GM12878 (cell line): ENCODE data around the gene FAM221B. TPM values are rescaled to one million over a fixed set of nuclear protein-coding genes. Genes with fewer than 3 reads are reported as not detected.

Experiments
- ATAC-seq: fragments of 200-7000 bp; cut with Tn5 transposase; 3 replicates; pipeline ENCODE4 v1.9.1; 2020; ENCODE audit warnings: mild to moderate bottlenecking, moderate library complexity
- BruUV-seq: library from RNA; stranded (reverse); fragments of 400-500 nt; replicated peaks from 2 replicates; lab custom pipeline; 2021; lab: Mats Ljungman, UMichigan
- CTCF ChIA-PET: fragments of 300-600 bp; sonication (Branson Sonifier 250); formaldehyde crosslinking; extraction: SDS; loops from one replicate; lab custom pipeline; 2021; ENCODE audit warnings: inconsistent platforms; lab: Yijun Ruan, JAX
- POLR2A ChIA-PET: fragments of 350-600 bp; formaldehyde crosslinking; extraction: SDS; loops from one replicate; lab custom pipeline; 2021; ENCODE audit warnings: inconsistent platforms; lab: Charles Lee
- RAD21 ChIA-PET: fragments of 300-600 bp; sonication (Branson Sonifier 250); formaldehyde crosslinking; loops from one replicate; lab custom pipeline; 2023; ENCODE audit warnings: antibody characterized with exemption; ENCODE audit not compliant: unreplicated experiment; lab: Charles Lee
- SMC1A ChIA-PET: fragments of 300-600 bp; sonication (Branson Sonifier 250); formaldehyde crosslinking; loops from one replicate; lab custom pipeline; 2023; ENCODE audit not compliant: unreplicated experiment, uncharacterized antibody; lab: Charles Lee
- DNase-seq: peaks from one replicate; pipeline ENCODE4 v3.0.0-alpha.2; 2011; ENCODE audit warnings: low read depth, low spot score
- FAIRE-seq: peaks from 3 replicates; lab custom pipeline; 2011; peaks lifted over from hg19 to GRCh38; lab: Jason Lieb, UNC
- H2AFZ ChIP-seq: 2 replicates; pipeline ENCODE4 v1.6.0; 2011; ENCODE audit warnings: low read depth, low read length, control low read depth; ENCODE audit not compliant: control insufficient read depth
- H3K27ac ChIP-seq: 2 replicates; pipeline ENCODE4 v1.5.1; 2011; ENCODE audit warnings: control low read depth; ENCODE audit not compliant: control insufficient read depth, insufficient read depth
- H3K27me3 ChIP-seq, 2 experiments: replicated peaks in 1 of 2; 2 replicates each; pipeline versions ENCODE4 v1.6.0 to v1.6.1; 2011; ENCODE audit warnings: low read length in 1 of 2; ENCODE audit not compliant: control insufficient read depth in 2 of 2, insufficient read depth in 2 of 2
- H3K36me3 ChIP-seq, 2 experiments: 2 replicates each; pipeline ENCODE4 v1.5.1; 2011; ENCODE audit warnings: low read length in 1 of 2; ENCODE audit not compliant: control insufficient read depth in 2 of 2, insufficient read depth in 2 of 2
- H3K4me1 ChIP-seq: 2 replicates; pipeline ENCODE4 v1.6.1; 2011; ENCODE audit warnings: mild to moderate bottlenecking, low read length, moderate library complexity, mixed read lengths; ENCODE audit not compliant: control insufficient read depth, insufficient read depth
- H3K4me2 ChIP-seq: 2 replicates; pipeline ENCODE4 v1.6.0; 2011; ENCODE audit warnings: control low read depth; ENCODE audit not compliant: control insufficient read depth, insufficient read depth
- H3K4me3 ChIP-seq: fragments of 200-600 bp; sonication (generic); 2 replicates; pipeline ENCODE4 v1.5.1; 2016
- H3K79me2 ChIP-seq: 2 replicates; pipeline ENCODE4 v1.6.0; 2011; ENCODE audit warnings: low read length; ENCODE audit not compliant: control insufficient read depth, insufficient read depth
- H3K9ac ChIP-seq: 2 replicates; pipeline ENCODE4 v1.8.0; 2011; ENCODE audit warnings: low read length, control low read depth, mixed read lengths; ENCODE audit not compliant: control insufficient read depth, insufficient read depth
- H3K9me3 ChIP-seq: replicated peaks from 3 replicates; pipeline ENCODE4 v1.5.1; 2011; ENCODE audit warnings: mild to moderate bottlenecking, low read length; ENCODE audit not compliant: control insufficient read depth, insufficient read depth
- H4K20me1 ChIP-seq: 2 replicates; pipeline ENCODE4 v1.6.0; 2011; ENCODE audit not compliant: control insufficient read depth, insufficient read depth
- ATF2 ChIP-seq: IDR thresholded peaks from 2 replicates; pipeline ENCODE4 v1.6.1; 2012; ENCODE audit warnings: low read length, inconsistent platforms
- CEBPZ ChIP-seq: fragments of 150-350 bp; IDR thresholded peaks from 2 replicates; pipeline ENCODE4 v1.6.1; 2016; ENCODE audit warnings: low read depth, low read length
- EZH2 ChIP-seq: IDR thresholded peaks from 2 replicates; pipeline ENCODE4 v1.6.1; 2012; ENCODE audit warnings: low read depth, mild to moderate bottlenecking, control low read depth, inconsistent platforms, low read length, borderline replicate concordance; ENCODE audit not compliant: control insufficient read depth
- KAT2A ChIP-seq: conservative IDR thresholded peaks from 2 replicates; pipeline ENCODE4 v1.6.1; 2011; ENCODE audit warnings: low read depth, low read length; ENCODE audit not compliant: control insufficient read depth
- MLLT1 ChIP-seq: fragments of 450-650 bp; IDR thresholded peaks from 2 replicates; pipeline ENCODE4 v1.6.1; 2016; ENCODE audit warnings: mild to moderate bottlenecking
- RBBP5 ChIP-seq: fragments of 200-600 bp; sonication (generic); conservative IDR thresholded peaks from 2 replicates; pipeline ENCODE4 v1.6.1; 2016
- RCOR1 ChIP-seq: conservative IDR thresholded peaks from 2 replicates; pipeline ENCODE4 v1.6.1; 2012; ENCODE audit warnings: low read depth, low read length, improper control_type of control experiment
- SMARCA5 ChIP-seq: fragments of 450-650 bp; IDR thresholded peaks from 2 replicates; pipeline ENCODE4 v1.6.1; 2017; ENCODE audit warnings: mild to moderate bottlenecking
- SMC3 ChIP-seq: IDR thresholded peaks from 2 replicates; pipeline ENCODE4 v1.6.1; 2011; ENCODE audit warnings: low read length, improper control_type of control experiment, borderline replicate concordance
- SPI1 ChIP-seq: IDR thresholded peaks from 2 replicates; pipeline ENCODE4 v1.6.1; 2011; ENCODE audit warnings: low read depth, mild to moderate bottlenecking, low read length, moderate library complexity, borderline replicate concordance; ENCODE audit not compliant: insufficient read depth
- SRF ChIP-seq, 2 experiments: IDR thresholded peaks; 2 replicates each; pipeline ENCODE4 v1.6.1; 2011; ENCODE audit warnings: low read depth in 2 of 2, low read length in 2 of 2, mild to moderate bottlenecking in 1 of 2, moderate library complexity in 1 of 2
- WGBS: methylation state at CpG from one replicate; pipeline ENCODE4 v1.1.6; 2016; ENCODE audit warnings: low lambda C conversion rate; ENCODE audit not compliant: insufficient replicate concordance, insufficient coverage; ENCODE audit errors: missing lambda C conversion rate; 5-methylcytosine and 5-hydroxymethylcytosine counted together
- in situ Hi-C: fragments of 300-500 bp; cut with MboI; formaldehyde crosslinking; loops from 9 replicates; pipeline ENCODE4 v1.14.3; 2018; ENCODE audit warnings: mixed read lengths
- intact Hi-C: fragments of 100-400 bp; cut with micrococcal nuclease; formaldehyde crosslinking; loops from one replicate; pipeline ENCODE4 v1.14.2; 2022; ENCODE audit not compliant: unreplicated experiment
- polyA plus RNA-seq, 11 experiments: library from polyadenylated mRNA; depleted of rRNA in 4 of 11; unstranded in 6 of 11; stranded (reverse) in 5 of 11; fragments of >200 nt; fragmentation: Nextera tagmentation in 4 of 11; fragmentation: Illumina TruSeq in 1 of 11; extraction: Ambion mirVana in 4 of 11; extraction: Trizol in 1 of 11; gene quantifications; 1 replicate in 1 of 11; 2 replicates in 10 of 11; pipeline versions ENCODE4 v1.2.1 to v1.2.3, GENCODE V29; 2011 to 2016; ENCODE audit warnings: inconsistent platforms in 2 of 11, missing spikeins in 2 of 11, low read depth in 1 of 11
- total RNA-seq, 4 experiments: library from RNA; depleted of rRNA in 3 of 4; stranded (reverse); fragments of >200 nt in 3 of 4; fragmentation: Illumina TruSeq in 1 of 4; extraction: Trizol in 1 of 4; gene quantifications; 2 replicates each; pipeline versions ENCODE4 v1.2.1 to v1.2.3, GENCODE V29; 2013 to 2021

The FAM221B gene
- total and polyA plus RNA-seq, 10 of the 15 experiments (the other 5 are each of a cell fraction or from before 2014, with no cell fraction given): 0.02 to 0.12 (median 0.04) TPM; not detected in 5

GRCh38 chr9:35778496-35778895 is 50.0 kb downstream of the FAM221B start:
- POLR2A ChIA-PET: interaction anchor here (1.4 kb wide), 2 partner anchors 22 to 120 kb away, joined by 3 read pairs; partner anchors contain the start of gene CCDC107
- ATAC-seq (no peak), FAIRE-seq (no peak), DNase-seq (no peak)
- Histone ChIP-seq H3K4me3 (no peak overlapping the region), H3K9me3 (no peaks in the 10 kb centered on the region), H3K27ac (no peak overlapping the region), H3K36me3 (no peaks in the 10 kb centered on the region), H3K4me1 (no peaks in the 10 kb centered on the region), H3K27me3 (no peaks in the 10 kb centered on the region)
- SMC1A ChIA-PET: interaction anchor here (0.7 to 2.4 kb wide), 7 partner anchors 10 to 45 kb away, joined by 3 to 8 read pairs (median 4); no protein-coding TSS in a partner anchor
- WGBS: 88% methylated on average over 3 of the region's 3 CpGs
- intact Hi-C loops: no loop called here
- CTCF ChIA-PET: interaction anchor here (0.8 to 1.8 kb wide), 9 partner anchors 10 to 129 kb away, joined by 3 to 10 read pairs (median 4); no protein-coding TSS in a partner anchor
- TF ChIP-seq EZH2 (no peak), KAT2A (no peak), SPI1 (no peak), RCOR1 (no peak), MLLT1 (no peak), SRF (IDR thresholded peaks at IDR 0.05; ENCODE audit: low read depth in 2 of 2, low read length in 2 of 2) (no peak), SMARCA5 (no peak), CEBPZ (no peak), ATF2 (no peak), RBBP5 (no peak), SMC3 (no peak)
- TF ChIP-seq, all 136 proteins: peak for 0
- no TSS peak for BruUV-seq
- Histone ChIP-seq H3K4me2 (no peak overlapping the region), H4K20me1 (no peaks in the 10 kb centered on the region), H3K79me2 (no peaks in the 10 kb centered on the region), H2AFZ (no peak overlapping the region), H3K9ac (no peak overlapping the region)
- RAD21 ChIA-PET: interaction anchor here (1.5 to 1.6 kb wide), 2 partner anchors 10 to 48 kb away, joined by 4 to 5 read pairs; no protein-coding TSS in a partner anchor
- in situ Hi-C loops: no loop called here
